ENCODE data around the gene LMOD1. TPM values are rescaled to one million over a fixed set of nuclear protein-coding genes. Genes with fewer than 3 reads are reported as not detected.

LMOD1 gene
- total RNA-seq (100 to 1,000 TPM in 2 of 9 donors, 10 to 100 TPM in 5, 1 to 10 TPM in 2; 1.3 to 171 (median 67.6) TPM), polyA plus RNA-seq (100 to 1,000 TPM in 2 of 3 donors, 10 to 100 TPM in 1; 26.9 to 131 (median 108) TPM)
- long read RNA-seq, donor 1, partial matches to known transcripts = 112 of 112 reads
- long read RNA-seq, donor 1, other reads (novel, unspliced or antisense) = 0 of 112 reads
- long read RNA-seq, donor 2 = 0 reads
- long read RNA-seq, donor 3 = 0 reads
- long read RNA-seq, donor 4, partial matches to known transcripts = 7 of 12 reads
- long read RNA-seq, donor 4, other reads (novel, unspliced or antisense) = 4 of 12 reads
- long read RNA-seq, donor 5, transcript LMOD1-201 (3 exons, 3,970 nt) = major isoform, 131 of 167 reads
- long read RNA-seq, donor 5, partial matches to known transcripts = 20 of 167 reads
- long read RNA-seq, donor 5, other reads (novel, unspliced or antisense) = 16 of 167 reads
- long read RNA-seq, donor 6, partial matches to known transcripts = 20 of 39 reads
- long read RNA-seq, donor 6, other reads (novel, unspliced or antisense) = 15 of 39 reads
- long read RNA-seq, donor 7 = 0 reads
- long read RNA-seq, donor 8 = 0 reads
- long read RNA-seq, donor 9 = 0 reads
- long read RNA-seq, donor 10 = 0 reads

DNA sequence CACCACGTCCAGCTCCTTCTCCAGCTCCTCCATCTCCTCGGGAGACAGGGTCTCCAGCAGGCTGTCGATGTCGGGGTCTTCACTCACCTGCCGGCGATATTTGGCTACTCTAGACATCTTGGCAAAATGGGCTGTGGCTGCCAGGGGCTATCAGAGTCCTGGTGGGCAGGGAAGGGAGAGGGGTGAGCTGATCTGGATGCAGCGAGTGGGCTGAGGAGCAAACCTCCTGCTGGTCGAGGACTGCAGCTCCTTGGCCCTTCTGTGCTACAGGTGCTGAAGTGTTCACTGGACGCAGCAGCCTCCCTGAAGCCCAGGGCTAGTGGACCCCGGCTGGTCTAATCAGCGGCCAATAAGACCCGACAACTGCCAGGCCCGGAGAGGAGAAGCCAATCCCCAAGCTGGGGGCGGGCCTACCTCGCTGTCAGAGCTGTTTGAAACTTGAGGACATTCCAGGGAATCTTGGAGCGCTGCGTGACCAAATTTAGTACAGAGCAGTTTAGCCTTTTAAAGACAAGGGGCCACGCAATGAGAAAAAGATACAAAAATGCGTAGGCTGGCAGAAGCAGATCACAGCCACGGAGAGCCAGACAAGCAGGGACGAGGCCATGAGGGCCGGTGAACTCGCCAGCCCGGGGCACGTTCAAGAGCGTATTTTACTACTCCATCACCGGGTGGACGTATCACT is at the start of gene LMOD1:
Gene LMOD1, minus strand, starts transcription at position 325 of the 685 bp plus-strand sequence. Its CDS starts 208 bp downstream, at position 117.
- Histone ChIP-seq H3K4me1 (replicated peaks in 1 of 2) (peaks cover 14 to 40% of the 10 kb centered on the region in 2 donors), H3K27me3 (no peaks in the 10 kb centered on the region), H3K36me3 (replicated peaks in 1 of 2) (no peaks in the 10 kb centered on the region), H3K9me3 (replicated peaks in 1 of 3) (no peaks in the 10 kb centered on the region), H3K27ac (peak within 1 kb of the TSS in 4 of 5 donors; percentile 58 to 96 (median 74)), H3K4me3 (peak within 1 kb of the TSS in 3 of 4 donors; percentile 34 to 80 (median 66))
- peak; percentile 78 to 96 (median 94) for DNase-seq
- intact Hi-C loops (cut with DNase I) = no loop called here
- peak; percentile 31 to 93 for TF ChIP-seq POLR2A (IDR thresholded peaks at IDR 0.05)
- TF ChIP-seq, protein P1, sequence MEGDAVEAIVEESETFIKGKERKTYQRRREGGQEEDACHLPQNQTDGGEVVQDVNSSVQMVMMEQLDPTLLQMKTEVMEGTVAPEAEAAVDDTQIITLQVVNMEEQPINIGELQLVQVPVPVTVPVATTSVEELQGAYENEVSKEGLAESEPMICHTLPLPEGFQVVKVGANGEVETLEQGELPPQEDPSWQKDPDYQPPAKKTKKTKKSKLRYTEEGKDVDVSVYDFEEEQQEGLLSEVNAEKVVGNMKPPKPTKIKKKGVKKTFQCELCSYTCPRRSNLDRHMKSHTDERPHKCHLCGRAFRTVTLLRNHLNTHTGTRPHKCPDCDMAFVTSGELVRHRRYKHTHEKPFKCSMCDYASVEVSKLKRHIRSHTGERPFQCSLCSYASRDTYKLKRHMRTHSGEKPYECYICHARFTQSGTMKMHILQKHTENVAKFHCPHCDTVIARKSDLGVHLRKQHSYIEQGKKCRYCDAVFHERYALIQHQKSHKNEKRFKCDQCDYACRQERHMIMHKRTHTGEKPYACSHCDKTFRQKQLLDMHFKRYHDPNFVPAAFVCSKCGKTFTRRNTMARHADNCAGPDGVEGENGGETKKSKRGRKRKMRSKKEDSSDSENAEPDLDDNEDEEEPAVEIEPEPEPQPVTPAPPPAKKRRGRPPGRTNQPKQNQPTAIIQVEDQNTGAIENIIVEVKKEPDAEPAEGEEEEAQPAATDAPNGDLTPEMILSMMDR (IDR thresholded peaks at IDR 0.05) = peak in 1 of 6 experiments; percentile 22
- WGBS, 4 donors = 1 to 4% (median 3%) methylated on average over 23 to 28 of the region's 28 CpGs

DNA sequence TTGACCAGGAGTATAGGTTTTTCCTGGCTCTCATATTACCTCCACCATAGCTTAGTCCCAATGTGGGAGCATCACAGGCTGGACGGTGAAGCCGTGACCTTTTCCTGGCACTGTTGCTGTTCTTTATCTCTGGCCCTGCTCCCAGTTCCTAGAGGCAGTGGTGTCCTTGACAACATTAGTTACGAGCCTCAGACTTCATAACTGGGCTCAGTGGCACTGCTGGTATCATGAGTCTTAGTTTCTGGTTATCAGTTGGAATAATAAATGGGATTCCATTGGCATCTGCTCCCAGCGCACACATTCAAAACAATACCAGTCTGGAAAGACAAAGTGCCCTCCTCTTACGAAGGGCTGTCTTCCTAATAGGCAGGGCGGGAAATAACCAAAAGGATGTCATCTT is 44.1 kb upstream of the LMOD1 start:
- Histone ChIP-seq H3K36me3 (replicated peaks in 1 of 2) (peaks cover 0 to 57% of the 10 kb centered on the region in 2 donors), H3K4me1 (replicated peaks in 1 of 2) (peaks cover 0 to 12% of the 10 kb centered on the region in 2 donors), H3K4me3 (no peak overlapping the region), H3K27me3 (no peaks in the 10 kb centered on the region), H3K9me3 (replicated peaks in 1 of 3) (no peaks in the 10 kb centered on the region), H3K27ac (peak overlapping the region in 2 of 5 donors; percentile 23 to 43)
- TF ChIP-seq, protein P1 (IDR thresholded peaks at IDR 0.05) = no peak
- TF ChIP-seq POLR2A (IDR thresholded peaks at IDR 0.05) = no peak
- 25 to 38% (median 31%) methylated on average over 6 of the region's 6 CpGs for WGBS, 4 donors
- intact Hi-C loops (cut with DNase I) = no loop called here
- peak; percentile 63 to 92 (median 87) for DNase-seq

DNA sequence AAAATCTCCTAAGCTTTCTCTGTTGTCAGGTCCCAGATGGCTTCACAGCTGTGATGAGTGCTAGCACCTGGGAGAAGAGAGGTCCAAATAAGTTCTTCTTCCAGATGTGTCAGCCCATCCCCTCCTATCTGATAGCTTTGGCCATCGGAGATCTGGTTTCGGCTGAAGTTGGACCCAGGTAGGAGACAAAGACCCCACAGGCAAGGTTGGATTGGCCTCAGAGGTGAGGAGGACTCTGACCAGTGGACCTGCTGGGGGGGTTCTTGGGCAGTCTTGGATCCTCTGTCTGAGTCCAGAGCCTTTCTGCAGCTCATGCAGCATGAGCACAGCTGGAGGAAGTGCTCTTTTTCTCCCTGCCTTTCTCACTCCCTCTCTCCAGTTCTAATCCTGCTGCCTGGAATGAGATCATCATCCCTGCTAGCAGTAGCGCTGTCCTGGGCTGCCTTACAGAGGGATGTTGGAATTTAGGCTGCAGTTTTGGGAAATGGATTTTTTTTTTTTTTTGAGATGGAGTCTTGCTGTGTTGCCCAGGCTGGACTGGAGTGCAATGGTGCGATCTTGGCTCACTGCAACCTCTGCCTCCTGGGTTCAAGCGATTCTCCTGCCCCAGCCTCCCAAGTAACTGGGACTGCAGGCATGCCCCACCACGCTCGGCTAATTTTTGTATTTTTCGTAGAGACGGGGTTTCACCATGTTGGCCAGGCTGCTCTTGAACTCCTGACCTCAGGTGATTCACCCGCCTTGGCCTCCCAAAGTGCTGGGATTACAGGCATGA is 43.2 kb upstream of the LMOD1 start:
- Histone ChIP-seq H3K4me1 (replicated peaks in 1 of 2) (peaks cover 0 to 12% of the 10 kb centered on the region in 2 donors), H3K27ac (peak overlapping the region in 2 of 5 donors; percentile 23 to 43), H3K9me3 (replicated peaks in 1 of 3) (no peaks in the 10 kb centered on the region), H3K4me3 (no peak overlapping the region), H3K36me3 (replicated peaks in 1 of 2) (peaks cover 0 to 57% of the 10 kb centered on the region in 2 donors), H3K27me3 (no peaks in the 10 kb centered on the region)
- peak in 2 of 7 donors; percentile 12 to 30 for DNase-seq
- intact Hi-C loops (cut with DNase I) = no loop called here
- no peak for TF ChIP-seq POLR2A (IDR thresholded peaks at IDR 0.05)
- TF ChIP-seq, protein P1 (IDR thresholded peaks at IDR 0.05) = no peak
- WGBS, 4 donors = 84 to 92% (median 90%) methylated on average over 10 of the region's 10 CpGs

Measured in adrenal gland (tissue), 19 donors.